Progenitor cell of endocrine pancreas (in vitro differentiated cells): ENCODE data around the gene TPO. TPM values are rescaled to one million over a fixed set of nuclear protein-coding genes. Genes with fewer than 3 reads are reported as not detected.

Experiments
- DNase-seq: peaks from one replicate; pipeline ENCODE4 v3.0.0; 2021; ENCODE audit warnings: low spot score; ENCODE audit not compliant: unreplicated experiment
- H3K27ac Mint-ChIP-seq: 2 replicates; pipeline ENCODE4 v1.8.0; 2021; ENCODE audit warnings: mild to moderate bottlenecking, moderate library complexity, mixed read lengths
- H3K27me3 Mint-ChIP-seq: 2 replicates; pipeline ENCODE4 v1.8.0; 2021; ENCODE audit warnings: mixed read lengths
- H3K36me3 Mint-ChIP-seq: 2 replicates; pipeline ENCODE4 v1.8.0; 2022; ENCODE audit warnings: mixed read lengths; ENCODE audit not compliant: insufficient read depth
- H3K4me1 Mint-ChIP-seq: 2 replicates; pipeline ENCODE4 v1.8.0; 2021; ENCODE audit warnings: low read depth, mixed read lengths
- H3K4me3 Mint-ChIP-seq: 2 replicates; pipeline ENCODE4 v1.8.0; 2021; ENCODE audit warnings: low read depth, mild to moderate bottlenecking, moderate library complexity, mixed read lengths
- H3K9me3 Mint-ChIP-seq: 2 replicates; pipeline ENCODE4 v1.8.0; 2021; ENCODE audit warnings: low read depth, mixed read lengths
- CTCF ChIP-seq: fragments of 200-600 bp; sonication (generic); IDR thresholded peaks from one replicate; pipeline ENCODE4 v1.5.0; 2021; ENCODE audit warnings: antibody characterized with exemption, mild to moderate bottlenecking; ENCODE audit not compliant: unreplicated experiment
- total RNA-seq: library from RNA; stranded (reverse); gene quantifications from 2 replicates; pipeline ENCODE4 v1.2.1, GENCODE V29; 2021

Gene TPO
- total RNA-seq, 1 donor from 2014 or later = not detected

GRCh38 chr2:1586923-1587840 is 173.9 kb downstream of the TPO start:
- H3K9me3 Mint-ChIP-seq = no peaks in the 10 kb centered on the region
- TF ChIP-seq CTCF = no peak
- no peaks in the 10 kb centered on the region for H3K36me3 Mint-ChIP-seq
- peaks cover 33% of the 10 kb centered on the region for H3K27me3 Mint-ChIP-seq
- H3K4me3 Mint-ChIP-seq = no peak overlapping the region
- H3K4me1 Mint-ChIP-seq = peaks cover 10% of the 10 kb centered on the region
- no peak for DNase-seq
- no peak overlapping the region for H3K27ac Mint-ChIP-seq

GRCh38 chr2:1588051-1588977 is 175.1 kb downstream of the TPO start:
- no peaks in the 10 kb centered on the region for H3K9me3 Mint-ChIP-seq

GRCh38 chr2:1588978-1589621 is 175.8 kb downstream of the TPO start:
- H3K9me3 Mint-ChIP-seq = no peaks in the 10 kb centered on the region
- H3K27me3 Mint-ChIP-seq = peaks cover 30% of the 10 kb centered on the region
- peak; percentile 23 for TF ChIP-seq CTCF
- peaks cover 1% of the 10 kb centered on the region for H3K4me1 Mint-ChIP-seq
- H3K4me3 Mint-ChIP-seq = no peak overlapping the region
- no peak overlapping the region for H3K27ac Mint-ChIP-seq
- DNase-seq = no peak
- no peaks in the 10 kb centered on the region for H3K36me3 Mint-ChIP-seq

More at GRCh38 chr2:1588051-1588977, 175.1 kb downstream of the TPO start:
- Mint-ChIP-seq H3K4me1 (peaks cover 6% of the 10 kb centered on the region), H3K36me3 (no peaks in the 10 kb centered on the region), H3K27ac (no peak overlapping the region), H3K27me3 (peaks cover 28% of the 10 kb centered on the region), H3K4me3 (no peak overlapping the region)
- TF ChIP-seq CTCF = no peak
- DNase-seq = no peak

DNA sequence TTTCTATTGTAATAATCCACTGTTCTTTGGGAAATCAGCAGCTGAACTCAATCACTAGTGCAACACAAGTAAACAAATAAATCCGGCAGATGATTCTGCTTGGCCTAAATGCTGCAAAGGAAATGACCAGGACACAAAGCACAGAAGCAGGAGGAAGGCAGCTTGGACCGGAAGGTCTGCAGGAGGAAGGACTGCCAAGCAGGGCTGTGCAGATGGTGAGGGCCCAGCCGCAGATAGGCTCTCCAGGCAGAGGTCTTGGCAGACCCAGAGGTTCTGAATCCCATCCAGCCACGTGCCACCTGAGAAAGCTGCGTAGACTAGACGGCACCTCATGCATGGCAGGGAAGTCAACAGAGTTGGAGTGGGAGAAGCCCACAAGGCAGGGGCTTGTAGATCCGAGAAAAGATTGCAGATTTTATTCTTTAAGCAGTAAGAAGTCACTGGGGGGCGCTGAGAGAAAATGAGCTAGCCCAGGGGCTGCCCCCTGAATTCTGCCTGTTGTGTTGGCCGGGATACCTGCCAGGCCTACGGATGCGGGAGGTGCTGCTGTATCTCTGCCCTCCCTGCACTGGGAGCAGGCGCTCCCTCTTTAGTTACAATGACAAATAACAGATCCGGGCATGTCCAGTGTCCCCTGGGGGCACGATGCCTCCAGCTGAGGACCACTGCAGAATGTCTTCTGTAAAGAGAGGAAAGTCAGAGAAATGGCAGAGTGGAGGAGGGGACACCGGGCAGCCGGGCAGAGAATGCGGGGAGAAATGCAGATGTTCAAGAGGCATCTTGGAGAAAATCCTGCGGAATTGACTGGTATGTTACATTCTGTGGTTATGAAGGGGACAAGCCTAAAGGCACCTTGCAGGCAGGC is 177.6 kb downstream of the TPO start:
- no peak overlapping the region for H3K4me3 Mint-ChIP-seq
- H3K9me3 Mint-ChIP-seq = no peaks in the 10 kb centered on the region
- peaks cover 27% of the 10 kb centered on the region for H3K27me3 Mint-ChIP-seq
- H3K27ac Mint-ChIP-seq = no peak overlapping the region
- DNase-seq = no peak
- H3K36me3 Mint-ChIP-seq = no peaks in the 10 kb centered on the region
- peaks cover 1% of the 10 kb centered on the region for H3K4me1 Mint-ChIP-seq
- no peak for TF ChIP-seq CTCF
